ENCODE results near the gene WWOX. TPM values are rescaled to one million over a fixed set of nuclear protein-coding genes. Genes with fewer than 3 reads are reported as not detected.

The WWOX gene
- total RNA-seq, 1 donor from 2014 or later = 34.9 TPM

DNA sequence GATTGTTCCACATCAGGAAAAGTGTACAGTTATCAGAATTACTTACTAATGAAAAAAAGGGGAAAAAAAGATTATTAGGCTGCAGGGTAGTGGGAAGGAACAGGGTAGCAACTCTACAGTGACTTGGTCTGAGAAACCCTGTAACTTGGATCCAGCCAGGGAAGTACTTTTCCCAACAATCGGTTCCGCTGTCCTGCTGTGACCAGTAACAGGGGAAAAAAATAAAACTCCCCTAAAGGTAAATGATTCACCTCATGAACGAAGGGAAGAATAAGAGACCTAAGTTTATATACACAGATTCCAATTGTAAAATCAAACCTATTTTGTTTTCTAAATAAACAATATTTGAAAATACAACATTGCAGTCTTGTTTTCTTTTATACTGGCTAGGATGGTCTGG, 189.9 kb downstream of the WWOX start:
- Histone ChIP-seq H3K36me3 (ENCODE audit: control insufficient read depth, insufficient read depth, low read length) (no peaks in the 10 kb centered on the region), H3K4me3 (ENCODE audit: low read depth, low read length) (no peak overlapping the region), H3K27me3 (ENCODE audit: control insufficient read depth, insufficient read depth, low read length) (no peaks in the 10 kb centered on the region)
- DNase-seq (ENCODE audit: low read depth) = no peak
- TF ChIP-seq, protein P1, sequence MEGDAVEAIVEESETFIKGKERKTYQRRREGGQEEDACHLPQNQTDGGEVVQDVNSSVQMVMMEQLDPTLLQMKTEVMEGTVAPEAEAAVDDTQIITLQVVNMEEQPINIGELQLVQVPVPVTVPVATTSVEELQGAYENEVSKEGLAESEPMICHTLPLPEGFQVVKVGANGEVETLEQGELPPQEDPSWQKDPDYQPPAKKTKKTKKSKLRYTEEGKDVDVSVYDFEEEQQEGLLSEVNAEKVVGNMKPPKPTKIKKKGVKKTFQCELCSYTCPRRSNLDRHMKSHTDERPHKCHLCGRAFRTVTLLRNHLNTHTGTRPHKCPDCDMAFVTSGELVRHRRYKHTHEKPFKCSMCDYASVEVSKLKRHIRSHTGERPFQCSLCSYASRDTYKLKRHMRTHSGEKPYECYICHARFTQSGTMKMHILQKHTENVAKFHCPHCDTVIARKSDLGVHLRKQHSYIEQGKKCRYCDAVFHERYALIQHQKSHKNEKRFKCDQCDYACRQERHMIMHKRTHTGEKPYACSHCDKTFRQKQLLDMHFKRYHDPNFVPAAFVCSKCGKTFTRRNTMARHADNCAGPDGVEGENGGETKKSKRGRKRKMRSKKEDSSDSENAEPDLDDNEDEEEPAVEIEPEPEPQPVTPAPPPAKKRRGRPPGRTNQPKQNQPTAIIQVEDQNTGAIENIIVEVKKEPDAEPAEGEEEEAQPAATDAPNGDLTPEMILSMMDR (IDR thresholded peaks at IDR 0.05; ENCODE audit: insufficient read depth, low read length, poor library complexity, severe bottlenecking) = no peak

DNA sequence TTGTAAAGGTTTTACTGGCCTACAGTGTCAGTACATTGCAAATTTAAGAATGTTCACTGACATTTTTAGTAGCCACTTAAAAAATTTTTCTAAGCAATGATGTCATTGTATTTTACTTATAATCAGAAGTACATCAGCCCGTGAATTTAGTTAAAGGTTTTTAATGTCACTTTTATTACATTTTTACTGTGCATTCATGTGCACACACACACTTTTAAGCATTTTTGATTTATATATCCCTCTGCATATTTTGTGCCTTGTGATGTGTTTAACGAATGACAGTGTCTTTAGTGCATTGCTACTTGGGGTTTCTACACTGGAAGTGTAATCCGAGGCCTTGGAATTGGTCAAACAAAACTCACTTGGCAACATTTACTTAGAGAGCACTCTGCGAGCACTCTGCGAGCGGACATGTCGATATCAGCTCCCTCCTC, 190.4 kb downstream of the WWOX start:
- Histone ChIP-seq H3K36me3 (ENCODE audit: control insufficient read depth, insufficient read depth, low read length) (no peaks in the 10 kb centered on the region), H3K27me3 (ENCODE audit: control insufficient read depth, insufficient read depth, low read length) (no peaks in the 10 kb centered on the region), H3K4me3 (ENCODE audit: low read depth, low read length) (no peak overlapping the region)
- TF ChIP-seq, protein P1 (IDR thresholded peaks at IDR 0.05; ENCODE audit: insufficient read depth, low read length, poor library complexity, severe bottlenecking) = no peak
- DNase-seq (ENCODE audit: low read depth) = no peak

DNA sequence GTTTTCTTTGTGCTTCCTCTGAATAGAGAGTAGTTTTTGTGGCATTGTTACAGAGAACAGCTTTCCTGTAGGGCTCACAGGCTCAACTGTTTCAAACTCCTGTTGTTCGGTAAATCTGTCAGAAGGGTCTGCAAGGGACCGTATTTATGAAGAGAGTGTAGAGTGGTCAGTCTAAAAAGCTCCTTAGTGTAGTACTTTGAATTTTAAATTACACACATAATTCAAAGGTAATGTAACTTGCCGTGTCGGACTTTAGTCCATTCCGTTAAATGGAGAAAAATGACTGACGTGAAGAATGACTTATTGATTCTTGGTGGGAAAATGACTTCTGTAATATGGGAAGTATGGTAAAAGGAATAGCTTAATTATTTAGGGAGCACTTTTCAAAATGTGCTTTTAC, 190.9 kb downstream of the WWOX start:
- DNase-seq (ENCODE audit: low read depth) = no peak
- Histone ChIP-seq H3K36me3 (ENCODE audit: control insufficient read depth, insufficient read depth, low read length) (no peaks in the 10 kb centered on the region), H3K4me3 (ENCODE audit: low read depth, low read length) (no peak overlapping the region), H3K27me3 (ENCODE audit: control insufficient read depth, insufficient read depth, low read length) (no peaks in the 10 kb centered on the region)
- TF ChIP-seq, protein P1 (IDR thresholded peaks at IDR 0.05; ENCODE audit: insufficient read depth, low read length, poor library complexity, severe bottlenecking) = no peak

DNA sequence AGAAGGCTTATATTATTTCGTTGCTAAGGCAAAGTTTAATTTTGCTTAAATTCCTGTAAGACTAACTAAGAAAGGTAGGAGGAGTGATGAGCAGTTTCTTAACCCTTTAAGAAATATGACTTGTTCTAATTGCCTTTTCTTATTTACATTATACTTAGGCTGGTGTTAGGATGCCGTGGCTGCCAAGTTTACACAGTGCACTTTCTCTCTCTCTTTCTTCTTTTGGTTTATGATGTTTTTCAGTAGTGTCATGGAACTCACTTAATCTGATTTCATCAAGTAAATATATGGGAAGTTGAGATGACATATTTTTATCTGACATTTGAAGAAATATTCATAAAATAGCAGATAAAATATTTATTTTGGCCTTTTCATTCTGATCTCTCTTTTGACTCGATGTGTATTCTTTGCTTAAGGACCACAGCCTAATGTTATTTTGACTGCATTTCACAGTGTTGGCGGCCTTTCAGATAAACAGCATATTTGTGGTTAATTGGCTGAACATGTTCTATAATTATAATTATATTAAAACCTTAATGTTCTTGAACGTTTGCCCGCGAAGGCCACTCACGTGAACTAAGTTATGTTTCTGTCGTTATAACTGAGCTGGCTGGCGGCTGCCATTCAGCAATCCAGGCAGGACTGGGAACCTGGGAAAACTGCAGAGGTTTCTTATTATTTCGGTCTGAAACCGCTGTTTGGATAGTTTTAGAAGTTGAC, 191.6 kb downstream of the WWOX start:
- DNase-seq (ENCODE audit: low read depth) = no peak
- Histone ChIP-seq H3K36me3 (ENCODE audit: control insufficient read depth, insufficient read depth, low read length) (no peaks in the 10 kb centered on the region), H3K27me3 (ENCODE audit: control insufficient read depth, insufficient read depth, low read length) (no peaks in the 10 kb centered on the region), H3K4me3 (ENCODE audit: low read depth, low read length) (no peak overlapping the region)
- TF ChIP-seq, protein P1 (IDR thresholded peaks at IDR 0.05; ENCODE audit: insufficient read depth, low read length, poor library complexity, severe bottlenecking) = no peak

DNA sequence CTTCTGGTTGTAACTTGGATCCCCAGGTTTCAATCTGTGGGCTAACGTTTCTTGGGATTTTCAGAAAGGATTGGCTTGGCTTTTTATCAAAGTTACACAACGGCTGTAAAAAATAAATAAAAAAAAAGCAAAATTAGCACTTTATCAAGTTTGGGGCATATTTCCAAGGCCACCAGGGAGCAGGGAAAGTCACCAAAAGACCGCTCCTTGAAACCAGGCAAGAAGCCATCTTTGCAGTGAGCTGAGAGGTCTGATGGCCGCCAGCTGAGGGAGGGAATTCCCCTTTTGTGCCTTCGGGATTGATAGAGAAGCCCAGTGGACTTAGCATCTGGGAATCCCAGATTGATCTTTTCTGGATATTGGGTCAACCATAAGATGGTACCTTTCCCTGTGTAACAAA, 192.2 kb downstream of the WWOX start:
- TF ChIP-seq, protein P1 (IDR thresholded peaks at IDR 0.05; ENCODE audit: insufficient read depth, low read length, poor library complexity, severe bottlenecking) = no peak
- no peak for DNase-seq (ENCODE audit: low read depth)
- no peak overlapping the region for H3K4me3 ChIP-seq (ENCODE audit: low read depth, low read length)
- no peaks in the 10 kb centered on the region for H3K27me3 ChIP-seq (ENCODE audit: control insufficient read depth, insufficient read depth, low read length)
- H3K36me3 ChIP-seq (ENCODE audit: control insufficient read depth, insufficient read depth, low read length) = no peaks in the 10 kb centered on the region

Data from kidney epithelial cell (primary cell).